Osteocyte (in vitro differentiated cells): ENCODE data around the gene NOP53. TPM values are rescaled to one million over a fixed set of nuclear protein-coding genes. Genes with fewer than 3 reads are reported as not detected.
"Not testable (repeated sequence)": the region's sequence is repeated elsewhere in the genome, so short reads cannot be mapped to it uniquely, and the experiment has no call there.

Experiments used
- DNase-seq: peaks from one replicate; pipeline ENCODE4 v3.0.0; 2021; ENCODE audit warnings: mixed read lengths; ENCODE audit not compliant: unreplicated experiment; ENCODE audit errors: extremely low spot score
- H3K27ac Mint-ChIP-seq: one replicate; pipeline ENCODE4 v1.8.0; 2021; ENCODE audit warnings: mild to moderate bottlenecking, mixed read lengths; ENCODE audit not compliant: unreplicated experiment
- H3K27me3 Mint-ChIP-seq: one replicate; pipeline ENCODE4 v1.8.0; 2021; ENCODE audit warnings: mixed read lengths; ENCODE audit not compliant: unreplicated experiment
- H3K36me3 Mint-ChIP-seq: one replicate; pipeline ENCODE4 v1.8.0; 2021; ENCODE audit warnings: mixed read lengths; ENCODE audit not compliant: unreplicated experiment
- H3K4me1 Mint-ChIP-seq: one replicate; pipeline ENCODE4 v1.8.0; 2021; ENCODE audit warnings: mixed read lengths; ENCODE audit not compliant: unreplicated experiment
- H3K4me3 Mint-ChIP-seq: one replicate; pipeline ENCODE4 v1.8.0; 2021; ENCODE audit warnings: mild to moderate bottlenecking, moderate library complexity, mixed read lengths; ENCODE audit not compliant: unreplicated experiment
- H3K9me3 Mint-ChIP-seq: one replicate; pipeline ENCODE4 v1.8.0; 2021; ENCODE audit warnings: mixed read lengths; ENCODE audit not compliant: unreplicated experiment
- total RNA-seq: library from RNA; stranded (reverse); gene quantifications from 2 replicates; pipeline ENCODE4 v1.2.1, GENCODE V29; 2021
- TF ChIP-seq, protein P1 (sequence below): fragments of 200-600 bp; sonication (generic); IDR thresholded peaks from 2 replicates; pipeline ENCODE4 v1.5.0; 2021; ENCODE audit warnings: antibody characterized with exemption, mild to moderate bottlenecking, moderate library complexity

Gene NOP53
- total RNA-seq, 1 donor from 2014 or later: 232 TPM

- no peak overlapping the region for H3K4me3 Mint-ChIP-seq
- no peaks in the 10 kb centered on the region for H3K36me3 Mint-ChIP-seq
Observed at GRCh38 chr19:47798904-47799266, 53.5 kb downstream of the NOP53 start.

DNA sequence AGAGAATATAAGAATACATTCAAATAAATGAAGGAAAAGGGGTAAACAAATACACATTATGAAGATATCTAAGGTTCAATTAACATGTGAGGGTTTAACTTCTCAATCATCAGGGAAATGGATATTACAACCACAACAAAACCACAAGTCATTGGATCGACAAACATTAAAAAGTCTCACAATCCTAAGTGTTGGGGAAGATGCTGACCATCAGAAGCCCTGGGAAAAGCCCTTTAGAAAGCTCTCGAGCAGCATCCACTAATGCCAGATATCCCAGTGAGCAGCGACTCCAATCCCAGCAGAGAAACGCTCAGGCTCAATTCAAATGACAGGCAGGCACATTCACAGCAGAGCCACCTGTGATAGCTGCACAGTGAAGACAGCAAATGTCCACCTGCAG lies 55.9 kb downstream of the NOP53 start:
- no peaks in the 10 kb centered on the region for H3K9me3 Mint-ChIP-seq
- no peak for DNase-seq
- H3K27me3 Mint-ChIP-seq: peaks cover 9% of the 10 kb centered on the region
- H3K4me3 Mint-ChIP-seq: no peak overlapping the region
- H3K27ac Mint-ChIP-seq: no peak overlapping the region
- no peaks in the 10 kb centered on the region for H3K36me3 Mint-ChIP-seq
- TF ChIP-seq, protein P1, sequence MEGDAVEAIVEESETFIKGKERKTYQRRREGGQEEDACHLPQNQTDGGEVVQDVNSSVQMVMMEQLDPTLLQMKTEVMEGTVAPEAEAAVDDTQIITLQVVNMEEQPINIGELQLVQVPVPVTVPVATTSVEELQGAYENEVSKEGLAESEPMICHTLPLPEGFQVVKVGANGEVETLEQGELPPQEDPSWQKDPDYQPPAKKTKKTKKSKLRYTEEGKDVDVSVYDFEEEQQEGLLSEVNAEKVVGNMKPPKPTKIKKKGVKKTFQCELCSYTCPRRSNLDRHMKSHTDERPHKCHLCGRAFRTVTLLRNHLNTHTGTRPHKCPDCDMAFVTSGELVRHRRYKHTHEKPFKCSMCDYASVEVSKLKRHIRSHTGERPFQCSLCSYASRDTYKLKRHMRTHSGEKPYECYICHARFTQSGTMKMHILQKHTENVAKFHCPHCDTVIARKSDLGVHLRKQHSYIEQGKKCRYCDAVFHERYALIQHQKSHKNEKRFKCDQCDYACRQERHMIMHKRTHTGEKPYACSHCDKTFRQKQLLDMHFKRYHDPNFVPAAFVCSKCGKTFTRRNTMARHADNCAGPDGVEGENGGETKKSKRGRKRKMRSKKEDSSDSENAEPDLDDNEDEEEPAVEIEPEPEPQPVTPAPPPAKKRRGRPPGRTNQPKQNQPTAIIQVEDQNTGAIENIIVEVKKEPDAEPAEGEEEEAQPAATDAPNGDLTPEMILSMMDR: no peak
- no peaks in the 10 kb centered on the region for H3K4me1 Mint-ChIP-seq

More at GRCh38 chr19:47798904-47799266, 53.5 kb downstream of the NOP53 start:
- Mint-ChIP-seq H3K4me1 (no peaks in the 10 kb centered on the region), H3K27me3 (peaks cover 13% of the 10 kb centered on the region), H3K9me3 (no peaks in the 10 kb centered on the region), H3K27ac (no peak overlapping the region)
- DNase-seq: no peak
- TF ChIP-seq, protein P1: no peak

DNA sequence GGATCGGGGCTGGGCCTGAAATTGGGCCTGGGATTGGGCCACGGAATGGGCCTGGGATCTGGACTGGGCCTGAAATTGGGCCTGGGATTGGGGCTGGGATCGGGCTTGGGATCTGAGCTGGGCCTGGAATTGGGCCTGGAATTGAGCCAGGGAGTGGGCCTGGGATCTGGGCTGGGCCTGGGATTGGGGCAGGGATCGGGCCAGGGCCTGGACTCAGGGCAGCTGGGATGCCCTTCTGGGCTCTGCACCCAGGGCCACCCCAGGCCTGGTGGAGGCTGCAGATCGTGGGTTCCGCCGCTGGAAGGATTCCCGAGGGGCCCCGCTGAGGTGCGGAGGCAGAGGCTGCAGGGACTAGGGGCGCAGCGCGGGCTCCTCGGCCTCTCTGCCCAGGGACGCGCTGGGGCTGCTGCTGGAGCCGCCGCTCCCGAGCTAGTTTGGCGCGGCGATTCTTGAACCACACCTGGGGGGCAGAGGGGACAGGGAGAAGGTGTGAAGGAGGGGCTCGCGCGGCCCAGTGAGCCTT lies 57.2 kb downstream of the NOP53 start:
- no peaks in the 10 kb centered on the region for H3K9me3 Mint-ChIP-seq
- H3K4me1 Mint-ChIP-seq: no peaks in the 10 kb centered on the region
- H3K27ac Mint-ChIP-seq: no peak overlapping the region
- no peak for DNase-seq
- H3K4me3 Mint-ChIP-seq: no peak overlapping the region
- TF ChIP-seq, protein P1: no peak
- peaks cover 9% of the 10 kb centered on the region for H3K27me3 Mint-ChIP-seq
- H3K36me3 Mint-ChIP-seq: no peaks in the 10 kb centered on the region

DNA sequence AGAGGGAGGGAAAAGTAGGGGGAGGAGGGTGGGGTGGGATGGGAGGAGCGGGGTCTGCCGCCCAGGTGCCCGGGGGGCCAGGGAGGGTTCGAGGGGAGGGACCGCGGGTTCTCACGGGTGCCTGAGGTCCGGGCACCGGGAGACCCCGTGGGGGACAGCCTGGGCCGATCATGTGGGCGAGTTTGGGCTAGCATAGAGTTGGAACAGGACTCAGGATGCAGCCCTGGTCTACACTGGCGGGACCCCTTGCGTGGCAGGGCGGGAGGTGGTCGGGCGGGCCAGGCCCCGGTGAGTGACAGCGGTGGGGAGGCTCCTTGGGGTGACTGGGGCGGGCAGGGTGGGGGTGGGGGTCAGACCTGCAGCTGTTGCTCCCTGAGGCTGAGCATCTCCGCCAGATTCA lies 57.8 kb downstream of the NOP53 start:
- H3K9me3 Mint-ChIP-seq, DNase-seq, H3K4me3 Mint-ChIP-seq, H3K27me3 Mint-ChIP-seq, H3K36me3 Mint-ChIP-seq, H3K4me1 Mint-ChIP-seq, H3K27ac Mint-ChIP-seq: not testable (repeated sequence)

GRCh38 chr19:47803671-47804070 lies 58.3 kb downstream of the NOP53 start:
- not testable (repeated sequence) for H3K9me3 Mint-ChIP-seq, H3K4me3 Mint-ChIP-seq, H3K4me1 Mint-ChIP-seq, H3K27me3 Mint-ChIP-seq, H3K36me3 Mint-ChIP-seq, DNase-seq, H3K27ac Mint-ChIP-seq

- H3K27ac Mint-ChIP-seq, DNase-seq, H3K9me3 Mint-ChIP-seq, H3K27me3 Mint-ChIP-seq, H3K36me3 Mint-ChIP-seq, H3K4me3 Mint-ChIP-seq, H3K4me1 Mint-ChIP-seq: not testable (repeated sequence)
Observed at GRCh38 chr19:47804451-47804850, 59.1 kb downstream of the NOP53 start, which contains the start of gene TPRX1. Gene TPRX1, minus strand, starts transcription at chr19:47804551. Its CDS starts 12 bp downstream, at chr19:47804539.

DNA sequence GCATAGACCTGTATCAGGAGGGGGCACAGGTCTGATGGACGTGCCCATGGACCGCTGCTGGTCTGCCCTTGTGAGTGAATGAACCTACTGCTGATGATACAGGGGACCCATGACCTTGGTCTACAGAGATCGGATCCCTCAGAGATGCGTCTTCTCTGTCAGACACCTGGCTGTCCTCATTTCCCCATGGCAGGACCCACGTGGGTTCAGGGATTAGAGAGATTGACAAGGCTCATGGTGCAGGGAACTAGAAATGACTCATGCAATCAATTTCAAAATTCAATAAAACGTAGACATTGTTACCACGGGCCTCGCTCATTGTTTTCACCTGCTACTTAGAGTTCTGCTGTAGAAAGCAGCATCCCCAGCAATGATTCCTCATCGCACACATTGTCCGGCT lies 60.0 kb downstream of the NOP53 start:
- TF ChIP-seq, protein P1: no peak
- H3K27me3 Mint-ChIP-seq: peaks cover 2% of the 10 kb centered on the region
- no peaks in the 10 kb centered on the region for H3K9me3 Mint-ChIP-seq

More for the DNA sequence above, 60.0 kb downstream of the NOP53 start:
- no peaks in the 10 kb centered on the region for H3K4me1 Mint-ChIP-seq
- H3K27ac Mint-ChIP-seq: no peak overlapping the region
- no peak for DNase-seq
- H3K36me3 Mint-ChIP-seq: no peaks in the 10 kb centered on the region
- H3K4me3 Mint-ChIP-seq: no peak overlapping the region
